ENCODE measurements around the gene NAT16. TPM values are rescaled to one million over a fixed set of nuclear protein-coding genes. Genes with fewer than 3 reads are reported as not detected.

Gene NAT16
- total RNA-seq, 1 donor from 2014 or later = 2.4 TPM

DNA sequence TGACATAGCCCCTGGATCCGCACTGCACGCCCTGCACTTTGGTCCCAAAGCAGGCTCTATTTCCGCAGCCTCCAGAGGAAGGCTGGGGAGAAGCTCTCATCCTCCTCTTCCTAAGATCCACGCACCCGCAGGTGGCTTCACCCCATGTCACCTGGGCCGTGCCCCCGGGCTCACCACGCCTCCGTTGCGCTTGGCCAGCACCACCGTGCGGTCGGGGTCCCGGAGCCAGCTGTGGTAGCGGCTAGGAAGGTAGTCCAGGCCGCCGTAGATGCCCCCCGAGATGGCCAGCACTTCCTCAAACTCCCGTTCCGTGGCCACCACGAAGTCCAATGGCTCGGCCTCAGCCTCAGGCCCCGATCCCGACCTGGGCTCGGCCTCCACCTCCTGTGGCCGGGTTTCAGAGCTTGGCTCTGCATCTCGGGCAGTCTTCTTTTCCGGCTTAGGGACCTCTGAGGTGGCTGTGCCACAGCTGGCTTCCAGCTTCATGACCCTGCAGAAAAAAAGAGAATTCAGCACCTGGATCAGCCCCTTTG lies 5.7 kb downstream of the NAT16 start:
- Mint-ChIP-seq H3K36me3 (ENCODE audit: unreplicated experiment) (peaks cover 6% of the 10 kb centered on the region), H3K27me3 (ENCODE audit: unreplicated experiment) (peaks cover 57% of the 10 kb centered on the region), H3K9me3 (ENCODE audit: unreplicated experiment) (peaks cover 4% of the 10 kb centered on the region), H3K4me1 (ENCODE audit: low read depth, unreplicated experiment) (peaks cover 10% of the 10 kb centered on the region), H3K4me3 (ENCODE audit: unreplicated experiment) (no peak overlapping the region), H3K27ac (ENCODE audit: unreplicated experiment) (no peak overlapping the region)
- no peak for DNase-seq
- TF ChIP-seq, protein P1, sequence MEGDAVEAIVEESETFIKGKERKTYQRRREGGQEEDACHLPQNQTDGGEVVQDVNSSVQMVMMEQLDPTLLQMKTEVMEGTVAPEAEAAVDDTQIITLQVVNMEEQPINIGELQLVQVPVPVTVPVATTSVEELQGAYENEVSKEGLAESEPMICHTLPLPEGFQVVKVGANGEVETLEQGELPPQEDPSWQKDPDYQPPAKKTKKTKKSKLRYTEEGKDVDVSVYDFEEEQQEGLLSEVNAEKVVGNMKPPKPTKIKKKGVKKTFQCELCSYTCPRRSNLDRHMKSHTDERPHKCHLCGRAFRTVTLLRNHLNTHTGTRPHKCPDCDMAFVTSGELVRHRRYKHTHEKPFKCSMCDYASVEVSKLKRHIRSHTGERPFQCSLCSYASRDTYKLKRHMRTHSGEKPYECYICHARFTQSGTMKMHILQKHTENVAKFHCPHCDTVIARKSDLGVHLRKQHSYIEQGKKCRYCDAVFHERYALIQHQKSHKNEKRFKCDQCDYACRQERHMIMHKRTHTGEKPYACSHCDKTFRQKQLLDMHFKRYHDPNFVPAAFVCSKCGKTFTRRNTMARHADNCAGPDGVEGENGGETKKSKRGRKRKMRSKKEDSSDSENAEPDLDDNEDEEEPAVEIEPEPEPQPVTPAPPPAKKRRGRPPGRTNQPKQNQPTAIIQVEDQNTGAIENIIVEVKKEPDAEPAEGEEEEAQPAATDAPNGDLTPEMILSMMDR (IDR thresholded peaks at IDR 0.05; ENCODE audit: partially characterized antibody, unreplicated experiment) = no peak

DNA sequence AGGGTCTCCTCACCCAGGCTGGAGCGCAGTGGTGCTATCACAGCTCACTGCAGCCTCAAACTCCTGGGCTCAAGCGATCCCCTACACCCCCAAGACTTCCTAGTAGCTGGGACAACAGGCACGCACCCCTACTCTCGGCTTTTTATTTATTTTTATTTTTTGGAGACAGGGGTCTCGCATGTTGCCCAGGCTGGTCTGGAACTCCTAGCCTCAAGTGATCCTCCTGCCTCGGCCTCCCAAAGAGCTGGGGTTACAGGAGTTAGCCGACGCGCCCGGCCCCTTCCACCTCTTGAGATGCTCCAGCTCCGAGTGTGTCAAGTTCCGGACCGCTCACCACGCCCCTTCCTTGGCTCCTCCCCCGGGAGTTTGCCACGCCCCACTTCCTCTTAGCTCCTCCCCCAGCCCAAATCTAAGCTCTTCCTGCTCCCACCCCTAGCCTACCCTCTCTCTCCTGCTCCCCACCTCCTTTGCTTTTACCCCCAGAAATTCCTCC lies 6.3 kb downstream of the NAT16 start:
- no peak for DNase-seq
- H3K4me3 Mint-ChIP-seq (ENCODE audit: unreplicated experiment) = no peak overlapping the region
- peaks cover 12% of the 10 kb centered on the region for H3K4me1 Mint-ChIP-seq (ENCODE audit: low read depth, unreplicated experiment)
- peaks cover 60% of the 10 kb centered on the region for H3K27me3 Mint-ChIP-seq (ENCODE audit: unreplicated experiment)
- no peak overlapping the region for H3K27ac Mint-ChIP-seq (ENCODE audit: unreplicated experiment)
- peaks cover 7% of the 10 kb centered on the region for H3K9me3 Mint-ChIP-seq (ENCODE audit: unreplicated experiment)
- TF ChIP-seq, protein P1 (IDR thresholded peaks at IDR 0.05; ENCODE audit: partially characterized antibody, unreplicated experiment) = no peak
- H3K36me3 Mint-ChIP-seq (ENCODE audit: unreplicated experiment) = peaks cover 6% of the 10 kb centered on the region

DNA sequence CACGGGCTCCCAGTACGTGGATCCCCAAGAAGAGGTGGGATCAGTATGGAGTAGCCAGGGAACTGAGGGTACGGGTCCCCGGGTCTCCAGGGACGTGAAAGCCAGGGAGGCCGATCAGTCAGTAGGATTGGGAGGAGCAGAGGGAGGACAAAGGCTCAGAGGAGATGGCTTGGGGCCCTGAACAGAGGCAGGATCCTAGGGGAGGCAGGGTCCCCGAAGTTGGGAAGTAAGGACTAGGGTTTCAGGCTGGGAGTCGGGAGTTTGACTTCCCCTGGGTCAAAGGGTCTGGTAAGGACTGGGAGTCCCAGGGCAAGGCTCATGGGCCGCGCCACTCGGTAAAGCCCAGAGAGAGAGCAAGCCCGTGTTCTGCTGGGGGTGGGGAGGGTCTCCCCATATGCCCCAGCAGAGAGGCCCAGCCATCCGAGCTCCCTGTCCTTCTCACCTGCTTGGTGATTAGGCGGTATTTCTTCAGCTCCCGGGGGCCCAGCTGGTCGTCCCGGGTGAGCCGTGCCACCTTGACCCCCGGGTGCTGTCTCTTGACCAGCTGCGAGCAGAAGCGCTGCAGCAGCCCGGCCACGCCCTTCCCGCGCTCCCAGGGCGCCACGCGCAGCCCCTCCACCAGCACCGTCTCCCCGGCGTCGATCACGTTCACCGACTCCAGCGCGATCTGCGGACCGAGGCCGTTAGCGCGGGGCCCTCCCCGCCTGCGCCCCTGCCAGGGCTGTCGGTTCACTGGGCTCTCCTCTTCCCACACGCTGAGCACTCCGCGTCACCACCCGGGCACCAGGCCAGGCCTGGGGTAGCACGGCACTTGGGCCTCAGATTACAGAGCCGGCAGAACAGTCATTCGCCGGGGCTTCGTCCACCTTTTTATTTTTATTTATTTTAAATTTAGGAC lies 7.0 kb downstream of the NAT16 start:
- Mint-ChIP-seq H3K36me3 (ENCODE audit: unreplicated experiment) (peaks cover 6% of the 10 kb centered on the region), H3K4me1 (ENCODE audit: low read depth, unreplicated experiment) (peaks cover 16% of the 10 kb centered on the region), H3K4me3 (ENCODE audit: unreplicated experiment) (peak overlapping the region; percentile 73), H3K9me3 (ENCODE audit: unreplicated experiment) (peaks cover 10% of the 10 kb centered on the region), H3K27ac (ENCODE audit: unreplicated experiment) (no peak overlapping the region), H3K27me3 (ENCODE audit: unreplicated experiment) (peaks cover 62% of the 10 kb centered on the region)
- no peak for DNase-seq
- TF ChIP-seq, protein P1 (IDR thresholded peaks at IDR 0.05; ENCODE audit: partially characterized antibody, unreplicated experiment) = no peak

- Mint-ChIP-seq H3K27me3 (ENCODE audit: unreplicated experiment) (peaks cover 66% of the 10 kb centered on the region), H3K9me3 (ENCODE audit: unreplicated experiment) (peaks cover 13% of the 10 kb centered on the region), H3K4me3 (ENCODE audit: unreplicated experiment) (peak overlapping the region; percentile 73), H3K4me1 (ENCODE audit: low read depth, unreplicated experiment) (peaks cover 24% of the 10 kb centered on the region), H3K27ac (ENCODE audit: unreplicated experiment) (no peak overlapping the region), H3K36me3 (ENCODE audit: unreplicated experiment) (peaks cover 6% of the 10 kb centered on the region)
- DNase-seq = no peak
- TF ChIP-seq, protein P1 (IDR thresholded peaks at IDR 0.05; ENCODE audit: partially characterized antibody, unreplicated experiment) = no peak
Measured at GRCh38 chr7:101172005-101172853, 7.9 kb downstream of the NAT16 start.
